ENCODE measurements around the gene TDO2.

TDO2 gene

GRCh38 chr4:155948541-155948940, 45.0 kb downstream of the TDO2 start:
- intact Hi-C loops (cut with DNase I): no loop called here
- DNase-seq: no peak

- no peak for DNase-seq
- intact Hi-C loops (cut with DNase I): loop anchor here (10.0 kb wide), 1 partner anchor 146 kb away; no protein-coding TSS in a partner anchor
Observed at GRCh38 chr4:155950461-155950860, 47.0 kb downstream of the TDO2 start.

GRCh38 chr4:155952501-155952901, 49.0 kb downstream of the TDO2 start:
- intact Hi-C loops (cut with DNase I): loop anchor here (10.0 kb wide), 1 partner anchor 148 kb away; no protein-coding TSS in a partner anchor

GRCh38 chr4:155953151-155954117, 49.9 kb downstream of the TDO2 start, which contains the start of gene CTSO:
CTSO (minus strand) TSS chr4:155953866; CDS start chr4:155953847, 19 bp downstream.
- intact Hi-C loops (cut with DNase I): loop anchor here (10.0 kb wide), 1 partner anchor 149 kb away; no protein-coding TSS in a partner anchor
- DNase-seq: peak; percentile 57 to 93 (median 82)

More at GRCh38 chr4:155952501-155952901, 49.0 kb downstream of the TDO2 start:
- no peak for DNase-seq

GRCh38 chr4:155954118-155954685, 50.7 kb downstream of the TDO2 start:
- intact Hi-C loops (cut with DNase I): loop anchor here (10.0 kb wide), 1 partner anchor 149 kb away; no protein-coding TSS in a partner anchor
- DNase-seq: peak in 8 of 42 donors; percentile 8 to 33 (median 21)

GRCh38 chr4:155954939-155955338, 51.4 kb downstream of the TDO2 start:
- intact Hi-C loops (cut with DNase I): loop anchor here (10.0 kb wide), 1 partner anchor 150 kb away; no protein-coding TSS in a partner anchor
- no peak for DNase-seq

GRCh38 chr4:155956461-155956860, 53.0 kb downstream of the TDO2 start:
- intact Hi-C loops (cut with DNase I): loop anchor here (10.0 kb wide), 1 partner anchor 152 kb away; no protein-coding TSS in a partner anchor
- DNase-seq: no peak

- intact Hi-C loops (cut with DNase I): loop anchor here (10.0 kb wide), 1 partner anchor 155 kb away; no protein-coding TSS in a partner anchor
- DNase-seq: peak in 1 of 42 donors; percentile 16
Observed at GRCh38 chr4:155959417-155959816, 55.9 kb downstream of the TDO2 start.

- intact Hi-C loops (cut with DNase I): no loop called here
- DNase-seq: peak in 5 of 42 donors; percentile 19 to 67 (median 44)
Observed at GRCh38 chr4:155960522-155960921, 57.0 kb downstream of the TDO2 start.

- intact Hi-C loops (cut with DNase I): no loop called here
Observed at GRCh38 chr4:155961575-155961974, 58.1 kb downstream of the TDO2 start.

GRCh38 chr4:155962767-155963166, 59.3 kb downstream of the TDO2 start:
- intact Hi-C loops (cut with DNase I): no loop called here
- DNase-seq: no peak

More at GRCh38 chr4:155961575-155961974, 58.1 kb downstream of the TDO2 start:
- DNase-seq: no peak

GRCh38 chr4:155964016-155964891, 60.8 kb downstream of the TDO2 start:
- intact Hi-C loops (cut with DNase I): no loop called here
- DNase-seq: peak in 26 of 42 donors; percentile 17 to 75 (median 46)

GRCh38 chr4:155966171-155966570, 62.7 kb downstream of the TDO2 start:
- no peak for DNase-seq
- intact Hi-C loops (cut with DNase I): no loop called here

- peak in 11 of 42 donors; percentile 9 to 58 (median 29) for DNase-seq
- intact Hi-C loops (cut with DNase I): no loop called here
Observed at GRCh38 chr4:155966731-155967395, 63.4 kb downstream of the TDO2 start.

All from head of caudate nucleus (tissue), 42 donors.